HEK293 (cell line): ENCODE results near the gene EIF1AY.
"Not testable (repeated sequence)": the region's sequence is repeated elsewhere in the genome, so short reads cannot be mapped to it uniquely, and the experiment has no call there.

Source experiments
- CTCF ChIA-PET: fragments of 350-600 bp; formaldehyde crosslinking; extraction: SDS; loops from one replicate; lab custom pipeline; 2021; ENCODE audit warnings: antibody characterized with exemption; lab: Yijun Ruan, JAX
- POLR2A ChIA-PET: fragments of 300-600 bp; formaldehyde crosslinking; extraction: SDS; loops from one replicate; lab custom pipeline; 2020; ENCODE audit warnings: antibody characterized with exemption, inconsistent platforms; lab: Yijun Ruan, JAX
- H3K27ac ChIP-seq: fragments of 200-500 bp; sonication (Bioruptor generic); 2 replicates; pipeline ENCODE4 v1.5.1; 2014; ENCODE audit warnings: low read depth, low read length, control low read depth, inconsistent platforms; ENCODE audit errors: extremely low read depth
- H3K36me3 ChIP-seq, 2 experiments: fragments of 200-500 bp in 1 of 2; sonication (Bioruptor generic) in 1 of 2; 1 replicate in 1 of 2; 2 replicates in 1 of 2; pipeline ENCODE4 v1.5.1; 2014 to 2017; ENCODE audit warnings: inconsistent platforms in 2 of 2, low read length in 2 of 2; ENCODE audit not compliant: control insufficient read depth in 2 of 2, insufficient read depth in 1 of 2
- H3K4me1 ChIP-seq: fragments of 200-500 bp; sonication (Bioruptor generic); 2 replicates; pipeline ENCODE4 v1.5.1; 2014; ENCODE audit warnings: mild to moderate bottlenecking, low read length, inconsistent platforms; ENCODE audit not compliant: control insufficient read depth, insufficient read depth
- H3K4me3 ChIP-seq: 2 replicates; pipeline ENCODE4 v1.5.1; 2011; ENCODE audit warnings: low read depth, mild to moderate bottlenecking, control low read depth, low read length, moderate library complexity
- H3K9me3 ChIP-seq: fragments of 200-500 bp; sonication (Bioruptor generic); 2 replicates; pipeline ENCODE4 v1.5.1; 2014; ENCODE audit warnings: low read depth, low read length, inconsistent platforms; ENCODE audit not compliant: control insufficient read depth, insufficient read depth
- GLI2 ChIP-seq: fragments of 450-650 bp; formaldehyde crosslinking; IDR thresholded peaks from 2 replicates; pipeline ENCODE4; 2017; ENCODE audit warnings: missing biosample characterization, missing genetic modification characterization, low read depth, borderline replicate concordance
- HOXC10 ChIP-seq: sonication (generic); formaldehyde crosslinking; IDR thresholded peaks from 2 replicates; pipeline ENCODE4 v1.8.1; 2023; ENCODE audit warnings: mild to moderate bottlenecking, missing genetic modification reagents
- KLF8 ChIP-seq: fragments of 450-650 bp; formaldehyde crosslinking; IDR thresholded peaks from 2 replicates; pipeline ENCODE4 v1.5.1; 2016; ENCODE audit warnings: missing biosample characterization, missing genetic modification characterization
- OVOL3 ChIP-seq: fragments of 450-650 bp; formaldehyde crosslinking; IDR thresholded peaks from 2 replicates; pipeline ENCODE4 v1.5.1; 2016; ENCODE audit warnings: missing biosample characterization, missing genetic modification characterization
- RBAK ChIP-seq: fragments of 450-650 bp; formaldehyde crosslinking; IDR thresholded peaks from 2 replicates; pipeline ENCODE4 v1.5.1; 2016; ENCODE audit warnings: missing biosample characterization, missing genetic modification characterization
- YY2 ChIP-seq: fragments of 450-650 bp; formaldehyde crosslinking; IDR thresholded peaks from 2 replicates; pipeline ENCODE4 v1.5.1; 2016; ENCODE audit warnings: missing biosample characterization, missing genetic modification characterization
- ZNF239 ChIP-seq: fragments of 450-650 bp; formaldehyde crosslinking; IDR thresholded peaks from 2 replicates; pipeline ENCODE4 v1.5.1; 2016; ENCODE audit warnings: missing biosample characterization, missing genetic modification characterization
- ZNF423 ChIP-seq: fragments of 450-650 bp; formaldehyde crosslinking; IDR thresholded peaks from 2 replicates; pipeline ENCODE4 v1.5.1; 2016; ENCODE audit warnings: missing biosample characterization, missing genetic modification characterization
- ZNF514 ChIP-seq: fragments of 450-650 bp; formaldehyde crosslinking; IDR thresholded peaks from 2 replicates; pipeline ENCODE4 v1.5.1; 2016; ENCODE audit warnings: missing biosample characterization, missing genetic modification characterization
- ZNF677 ChIP-seq: fragments of 450-650 bp; IDR thresholded peaks from 2 replicates; pipeline ENCODE4 v1.5.0; 2018; ENCODE audit warnings: missing biosample characterization, mild to moderate bottlenecking, missing genetic modification characterization, moderate library complexity
- TF ChIP-seq, protein P1 (sequence below): fragments of 450-650 bp; formaldehyde crosslinking; IDR thresholded peaks from 2 replicates; pipeline ENCODE4 v1.5.1; 2016; ENCODE audit warnings: missing biosample characterization, missing genetic modification characterization
- TF ChIP-seq, protein P2 (sequence below): fragments of 450-650 bp; formaldehyde crosslinking; optimal IDR thresholded peaks from 2 replicates; pipeline ENCODE3; 2016; ENCODE audit warnings: missing biosample characterization, mild to moderate bottlenecking, missing genetic modification characterization
- TF ChIP-seq, protein P3 (sequence below): fragments of 450-650 bp; formaldehyde crosslinking; IDR thresholded peaks from 2 replicates; pipeline ENCODE4 v1.5.1; 2016; ENCODE audit warnings: missing biosample characterization, missing genetic modification characterization
- TF ChIP-seq, protein P4 (sequence below): fragments of 450-650 bp; formaldehyde crosslinking; IDR thresholded peaks from 2 replicates; pipeline ENCODE4 v1.5.1; 2016; ENCODE audit warnings: missing biosample characterization, missing genetic modification characterization, borderline replicate concordance
- TF ChIP-seq, protein P5 (sequence below): fragments of 450-650 bp; formaldehyde crosslinking; IDR thresholded peaks from 2 replicates; pipeline ENCODE4 v1.5.1; 2016; ENCODE audit warnings: missing biosample characterization, missing genetic modification characterization
- TF ChIP-seq, protein P6 (sequence below): fragments of 450-650 bp; formaldehyde crosslinking; IDR thresholded peaks from 2 replicates; pipeline ENCODE4 v1.5.1; 2016; ENCODE audit warnings: missing biosample characterization, missing genetic modification characterization

The EIF1AY gene

DNA sequence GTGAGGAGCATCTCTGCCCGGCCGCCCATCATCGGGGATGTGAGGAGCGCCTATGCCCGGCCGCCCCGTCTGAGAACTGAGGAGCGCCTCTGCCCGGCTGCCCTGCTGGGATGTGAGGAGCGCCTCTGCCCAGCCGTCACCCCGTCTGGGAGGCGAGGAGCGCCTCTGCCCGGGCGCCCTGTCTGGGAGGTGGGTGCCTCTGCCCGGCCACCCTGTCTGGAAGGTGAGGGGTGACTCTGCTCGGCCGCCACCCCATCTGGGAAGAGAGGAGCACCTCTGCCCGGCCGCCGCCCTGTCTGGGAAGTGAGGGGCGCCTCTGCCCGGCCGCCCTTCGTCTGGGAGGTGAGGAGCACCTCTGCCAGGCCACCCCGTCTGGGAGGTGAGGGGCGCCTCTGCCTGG is 23.7 kb upstream of the EIF1AY start:
- ChIA-PET POLR2A (no interaction called here), CTCF (no interaction called here)
- TF ChIP-seq KLF8 (tag by site-specific recombination) (no peak), ZNF514 (tag by site-specific recombination) (no peak), OVOL3 (tag by site-specific recombination) (no peak)
- TF ChIP-seq, protein P1, sequence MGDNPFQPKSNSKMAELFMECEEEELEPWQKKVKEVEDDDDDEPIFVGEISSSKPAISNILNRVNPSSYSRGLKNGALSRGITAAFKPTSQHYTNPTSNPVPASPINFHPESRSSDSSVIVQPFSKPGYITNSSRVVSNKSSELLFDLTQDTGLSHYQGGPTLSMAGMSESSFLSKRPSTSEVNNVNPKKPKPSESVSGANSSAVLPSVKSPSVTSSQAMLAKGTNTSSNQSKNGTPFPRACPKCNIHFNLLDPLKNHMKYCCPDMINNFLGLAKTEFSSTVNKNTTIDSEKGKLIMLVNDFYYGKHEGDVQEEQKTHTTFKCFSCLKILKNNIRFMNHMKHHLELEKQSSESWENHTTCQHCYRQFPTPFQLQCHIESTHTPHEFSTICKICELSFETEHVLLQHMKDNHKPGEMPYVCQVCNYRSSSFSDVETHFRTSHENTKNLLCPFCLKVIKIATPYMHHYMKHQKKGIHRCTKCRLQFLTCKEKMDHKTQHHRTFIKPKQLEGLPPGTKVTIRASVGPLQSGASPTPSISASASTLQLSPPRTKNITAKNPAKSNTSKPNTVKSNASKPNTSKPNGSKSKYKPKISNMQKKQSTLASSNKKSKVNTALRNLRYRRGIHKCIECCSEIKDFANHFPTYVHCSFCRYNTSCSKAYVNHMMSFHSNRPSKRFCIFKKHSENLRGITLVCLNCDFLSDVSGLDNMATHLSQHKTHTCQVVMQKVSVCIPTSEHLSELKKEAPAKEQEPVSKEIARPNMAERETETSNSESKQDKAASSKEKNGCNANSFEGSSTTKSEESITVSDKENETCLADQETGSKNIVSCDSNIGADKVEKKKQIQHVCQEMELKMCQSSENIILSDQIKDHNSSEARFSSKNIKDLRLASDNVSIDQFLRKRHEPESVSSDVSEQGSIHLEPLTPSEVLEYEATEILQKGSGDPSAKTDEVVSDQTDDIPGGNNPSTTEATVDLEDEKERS (tag by site-specific recombination): no peak
- TF ChIP-seq, protein P2, sequence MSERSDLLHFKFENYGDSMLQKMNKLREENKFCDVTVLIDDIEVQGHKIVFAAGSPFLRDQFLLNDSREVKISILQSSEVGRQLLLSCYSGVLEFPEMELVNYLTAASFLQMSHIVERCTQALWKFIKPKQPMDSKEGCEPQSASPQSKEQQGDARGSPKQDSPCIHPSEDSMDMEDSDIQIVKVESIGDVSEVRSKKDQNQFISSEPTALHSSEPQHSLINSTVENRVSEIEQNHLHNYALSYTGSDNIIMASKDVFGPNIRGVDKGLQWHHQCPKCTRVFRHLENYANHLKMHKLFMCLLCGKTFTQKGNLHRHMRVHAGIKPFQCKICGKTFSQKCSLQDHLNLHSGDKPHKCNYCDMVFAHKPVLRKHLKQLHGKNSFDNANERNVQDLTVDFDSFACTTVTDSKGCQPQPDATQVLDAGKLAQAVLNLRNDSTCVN (tag by site-specific recombination): no peak

DNA sequence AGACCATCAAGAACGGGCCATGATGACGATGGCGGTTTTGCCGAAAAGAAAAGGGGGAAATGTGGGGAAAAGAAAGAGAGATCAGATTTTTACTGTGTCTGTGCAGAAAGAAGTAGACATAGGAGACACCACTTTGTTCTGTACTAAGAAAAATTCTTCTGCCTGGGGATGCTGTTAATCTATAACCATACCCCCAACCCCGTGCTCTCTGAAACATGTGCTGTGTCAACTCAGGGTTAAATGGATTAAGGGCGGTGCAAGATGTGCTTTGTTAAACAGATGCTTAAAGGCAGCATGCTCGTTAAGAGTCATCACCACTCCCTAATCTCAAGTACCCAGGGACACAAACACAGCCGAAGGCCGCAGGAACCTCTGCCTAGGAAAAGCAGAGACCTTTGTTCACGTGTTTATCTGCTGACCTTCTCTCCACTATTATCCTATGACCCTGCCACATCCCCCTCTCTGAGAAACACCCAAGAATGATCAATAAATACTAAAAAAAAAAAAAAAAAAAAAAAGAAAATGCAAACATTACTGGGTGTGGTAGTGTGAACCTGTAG is 22.7 kb upstream of the EIF1AY start:
- POLR2A ChIA-PET, H3K4me3 ChIP-seq, H3K4me1 ChIP-seq, H3K36me3 ChIP-seq, H3K9me3 ChIP-seq, H3K27ac ChIP-seq, CTCF ChIA-PET: not testable (repeated sequence)

More for the DNA sequence above, 23.7 kb upstream of the EIF1AY start:
- no peaks in the 10 kb centered on the region for H3K9me3 ChIP-seq
- no peaks in the 10 kb centered on the region for H3K4me1 ChIP-seq
- H3K36me3 ChIP-seq: no peaks in the 10 kb centered on the region
- no peak overlapping the region for H3K4me3 ChIP-seq
- H3K27ac ChIP-seq: no peak overlapping the region

DNA sequence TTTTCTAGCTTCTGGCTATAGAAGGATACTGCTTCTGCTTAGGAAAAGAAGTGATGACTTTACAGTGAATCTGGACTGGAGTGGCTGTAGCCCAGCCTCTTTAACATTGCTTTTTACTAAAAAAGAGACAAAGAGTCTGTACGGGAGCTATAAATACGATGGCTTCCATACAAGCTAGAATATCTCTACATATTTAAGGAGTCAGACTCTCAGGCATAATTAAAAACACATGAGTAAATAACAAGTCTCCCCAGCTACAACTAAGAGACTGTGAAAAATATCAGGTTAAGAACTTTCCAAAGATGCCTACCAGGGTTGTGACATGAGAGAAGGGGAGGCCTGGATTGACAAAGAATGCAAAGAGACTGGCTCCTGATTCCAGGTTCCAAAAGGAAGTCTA is 19.8 kb upstream of the EIF1AY start:
- no peaks in the 10 kb centered on the region for H3K9me3 ChIP-seq

More for the DNA sequence above, 19.8 kb upstream of the EIF1AY start:
- Histone ChIP-seq H3K27ac (no peak overlapping the region), H3K36me3 (no peaks in the 10 kb centered on the region), H3K4me1 (no peaks in the 10 kb centered on the region), H3K4me3 (no peak overlapping the region)
- TF ChIP-seq ZNF423 (tag by site-specific recombination) (no peak), HOXC10 (CRISPR knock-in tag) (no peak), YY2 (no peak), ZNF239 (tag by site-specific recombination) (no peak), GLI2 (tag by site-specific recombination) (no peak), RBAK (tag by site-specific recombination) (no peak), ZNF677 (tag by site-specific recombination) (no peak)
- TF ChIP-seq, protein P3, sequence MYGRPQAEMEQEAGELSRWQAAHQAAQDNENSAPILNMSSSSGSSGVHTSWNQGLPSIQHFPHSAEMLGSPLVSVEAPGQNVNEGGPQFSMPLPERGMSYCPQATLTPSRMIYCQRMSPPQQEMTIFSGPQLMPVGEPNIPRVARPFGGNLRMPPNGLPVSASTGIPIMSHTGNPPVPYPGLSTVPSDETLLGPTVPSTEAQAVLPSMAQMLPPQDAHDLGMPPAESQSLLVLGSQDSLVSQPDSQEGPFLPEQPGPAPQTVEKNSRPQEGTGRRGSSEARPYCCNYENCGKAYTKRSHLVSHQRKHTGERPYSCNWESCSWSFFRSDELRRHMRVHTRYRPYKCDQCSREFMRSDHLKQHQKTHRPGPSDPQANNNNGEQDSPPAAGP (tag by site-specific recombination): no peak
- TF ChIP-seq, protein P4, sequence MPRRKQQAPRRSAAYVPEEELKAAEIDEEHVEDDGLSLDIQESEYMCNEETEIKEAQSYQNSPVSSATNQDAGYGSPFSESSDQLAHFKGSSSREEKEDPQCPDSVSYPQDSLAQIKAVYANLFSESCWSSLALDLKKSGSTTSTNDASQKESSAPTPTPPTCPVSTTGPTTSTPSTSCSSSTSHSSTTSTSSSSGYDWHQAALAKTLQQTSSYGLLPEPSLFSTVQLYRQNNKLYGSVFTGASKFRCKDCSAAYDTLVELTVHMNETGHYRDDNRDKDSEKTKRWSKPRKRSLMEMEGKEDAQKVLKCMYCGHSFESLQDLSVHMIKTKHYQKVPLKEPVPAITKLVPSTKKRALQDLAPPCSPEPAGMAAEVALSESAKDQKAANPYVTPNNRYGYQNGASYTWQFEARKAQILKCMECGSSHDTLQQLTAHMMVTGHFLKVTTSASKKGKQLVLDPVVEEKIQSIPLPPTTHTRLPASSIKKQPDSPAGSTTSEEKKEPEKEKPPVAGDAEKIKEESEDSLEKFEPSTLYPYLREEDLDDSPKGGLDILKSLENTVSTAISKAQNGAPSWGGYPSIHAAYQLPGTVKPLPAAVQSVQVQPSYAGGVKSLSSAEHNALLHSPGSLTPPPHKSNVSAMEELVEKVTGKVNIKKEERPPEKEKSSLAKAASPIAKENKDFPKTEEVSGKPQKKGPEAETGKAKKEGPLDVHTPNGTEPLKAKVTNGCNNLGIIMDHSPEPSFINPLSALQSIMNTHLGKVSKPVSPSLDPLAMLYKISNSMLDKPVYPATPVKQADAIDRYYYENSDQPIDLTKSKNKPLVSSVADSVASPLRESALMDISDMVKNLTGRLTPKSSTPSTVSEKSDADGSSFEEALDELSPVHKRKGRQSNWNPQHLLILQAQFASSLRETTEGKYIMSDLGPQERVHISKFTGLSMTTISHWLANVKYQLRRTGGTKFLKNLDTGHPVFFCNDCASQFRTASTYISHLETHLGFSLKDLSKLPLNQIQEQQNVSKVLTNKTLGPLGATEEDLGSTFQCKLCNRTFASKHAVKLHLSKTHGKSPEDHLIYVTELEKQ (tag by site-specific recombination): no peak
- TF ChIP-seq, protein P5, sequence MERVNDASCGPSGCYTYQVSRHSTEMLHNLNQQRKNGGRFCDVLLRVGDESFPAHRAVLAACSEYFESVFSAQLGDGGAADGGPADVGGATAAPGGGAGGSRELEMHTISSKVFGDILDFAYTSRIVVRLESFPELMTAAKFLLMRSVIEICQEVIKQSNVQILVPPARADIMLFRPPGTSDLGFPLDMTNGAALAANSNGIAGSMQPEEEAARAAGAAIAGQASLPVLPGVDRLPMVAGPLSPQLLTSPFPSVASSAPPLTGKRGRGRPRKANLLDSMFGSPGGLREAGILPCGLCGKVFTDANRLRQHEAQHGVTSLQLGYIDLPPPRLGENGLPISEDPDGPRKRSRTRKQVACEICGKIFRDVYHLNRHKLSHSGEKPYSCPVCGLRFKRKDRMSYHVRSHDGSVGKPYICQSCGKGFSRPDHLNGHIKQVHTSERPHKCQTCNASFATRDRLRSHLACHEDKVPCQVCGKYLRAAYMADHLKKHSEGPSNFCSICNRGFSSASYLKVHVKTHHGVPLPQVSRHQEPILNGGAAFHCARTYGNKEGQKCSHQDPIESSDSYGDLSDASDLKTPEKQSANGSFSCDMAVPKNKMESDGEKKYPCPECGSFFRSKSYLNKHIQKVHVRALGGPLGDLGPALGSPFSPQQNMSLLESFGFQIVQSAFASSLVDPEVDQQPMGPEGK: no peak
- TF ChIP-seq, protein P6, sequence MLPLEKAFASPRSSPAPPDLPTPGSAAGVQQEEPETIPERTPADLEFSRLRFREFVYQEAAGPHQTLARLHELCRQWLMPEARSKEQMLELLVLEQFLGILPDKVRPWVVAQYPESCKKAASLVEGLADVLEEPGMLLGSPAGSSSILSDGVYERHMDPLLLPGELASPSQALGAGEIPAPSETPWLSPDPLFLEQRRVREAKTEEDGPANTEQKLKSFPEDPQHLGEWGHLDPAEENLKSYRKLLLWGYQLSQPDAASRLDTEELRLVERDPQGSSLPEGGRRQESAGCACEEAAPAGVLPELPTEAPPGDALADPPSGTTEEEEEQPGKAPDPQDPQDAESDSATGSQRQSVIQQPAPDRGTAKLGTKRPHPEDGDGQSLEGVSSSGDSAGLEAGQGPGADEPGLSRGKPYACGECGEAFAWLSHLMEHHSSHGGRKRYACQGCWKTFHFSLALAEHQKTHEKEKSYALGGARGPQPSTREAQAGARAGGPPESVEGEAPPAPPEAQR (tag by site-specific recombination): no peak
- CTCF ChIA-PET: no interaction called here
- POLR2A ChIA-PET: no interaction called here
